GM12878 (cell line): ENCODE measurements around the gene PYGO2.

ENCODE experiments used
- ATF3 ChIP-seq: IDR thresholded peaks from 2 replicates; pipeline ENCODE4 v1.6.1; 2011; ENCODE audit warnings: low read depth, mild to moderate bottlenecking, low read length, moderate library complexity, borderline replicate concordance; ENCODE audit errors: extremely low read depth
- EZH2 ChIP-seq: IDR thresholded peaks from 2 replicates; pipeline ENCODE4 v1.6.1; 2012; ENCODE audit warnings: low read depth, mild to moderate bottlenecking, control low read depth, inconsistent platforms, low read length, borderline replicate concordance; ENCODE audit not compliant: control insufficient read depth

GRCh38 chr1:154989195-154989860 is 27.7 kb upstream of the PYGO2 start:
- TF ChIP-seq ATF3, result no peak
- TF ChIP-seq EZH2, result no peak
